ENCODE measurements around the gene TMEM82.

Gene TMEM82

GRCh38 chr1:15736892-15737261 lies 5.4 kb upstream of the TMEM82 start:
- no peak for DNase-seq

- DNase-seq = no peak
Measured at GRCh38 chr1:15737324-15738319, 4.7 kb upstream of the TMEM82 start.

- no peak for DNase-seq
Measured at GRCh38 chr1:15738416-15739113, 3.7 kb upstream of the TMEM82 start.

GRCh38 chr1:15739259-15739658 lies 3.0 kb upstream of the TMEM82 start:
- DNase-seq = no peak

DNA sequence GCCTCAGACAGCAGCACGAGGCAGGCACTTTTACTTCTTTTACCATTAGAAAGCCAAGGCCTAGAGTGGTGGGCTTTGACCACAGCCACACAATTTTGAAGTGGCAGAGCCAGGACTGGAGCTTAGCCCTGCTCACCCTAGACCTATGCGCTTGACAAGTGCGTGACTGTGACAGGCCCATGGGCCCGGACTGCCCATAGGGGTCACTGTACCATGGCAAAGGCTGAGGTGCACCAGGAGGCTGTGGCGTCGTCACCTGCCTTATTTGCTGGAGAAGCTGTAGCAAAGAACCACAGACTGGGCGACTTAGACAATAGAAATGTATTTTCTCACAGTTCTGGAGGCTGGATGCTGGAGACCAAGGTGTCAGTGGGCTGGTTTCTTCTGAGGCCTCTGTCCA lies 2.6 kb upstream of the TMEM82 start:
- DNase-seq = no peak

DNA sequence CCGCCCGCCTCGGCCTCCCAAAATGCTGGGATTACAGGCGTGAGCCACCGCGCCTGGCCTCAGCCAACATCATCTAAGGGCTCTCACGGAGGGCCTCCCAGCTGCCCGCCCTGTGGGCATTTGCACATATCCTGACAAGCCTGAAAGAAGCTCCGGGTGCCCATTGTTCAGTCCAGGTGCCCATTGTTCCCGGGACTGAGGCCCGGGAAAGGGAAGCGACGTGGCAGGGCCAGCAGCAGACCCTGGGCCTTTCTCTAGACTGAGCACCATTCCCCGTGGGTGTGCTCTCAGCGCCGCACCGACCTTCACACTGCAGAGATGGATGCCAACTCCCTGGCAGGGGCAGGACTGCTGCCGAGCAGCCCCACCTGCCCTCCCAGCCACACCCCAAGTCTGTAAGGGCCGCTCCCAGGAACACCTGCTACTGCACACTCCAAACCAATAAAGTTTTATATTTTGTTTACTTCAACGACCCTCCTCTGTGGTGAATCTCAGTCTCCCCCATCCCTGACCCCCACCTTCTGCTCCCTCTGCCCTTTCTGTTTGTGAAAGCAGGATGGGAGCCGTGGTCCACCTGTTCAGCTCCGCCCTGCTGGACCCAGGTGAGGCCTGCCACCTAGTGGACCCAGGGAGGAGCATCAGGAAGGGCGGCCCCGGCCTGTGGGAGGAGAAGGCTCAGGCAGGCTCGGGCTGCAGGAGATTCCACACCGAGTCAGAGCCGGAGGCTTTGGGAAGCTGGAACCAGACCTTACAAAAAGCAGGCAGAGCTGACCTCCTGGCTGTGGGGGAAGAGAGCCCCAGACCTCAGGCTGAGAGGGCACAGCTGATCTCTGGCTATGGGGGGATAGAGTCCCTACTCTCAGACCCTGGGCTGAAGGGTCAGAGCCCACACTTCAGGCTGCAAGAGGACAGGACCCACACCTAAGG lies 1.1 kb upstream of the TMEM82 start:
- DNase-seq = peak; percentile 37

GRCh38 chr1:15744122-15744679 lies 1.9 kb downstream of the TMEM82 start:
- DNase-seq = no peak

DNA sequence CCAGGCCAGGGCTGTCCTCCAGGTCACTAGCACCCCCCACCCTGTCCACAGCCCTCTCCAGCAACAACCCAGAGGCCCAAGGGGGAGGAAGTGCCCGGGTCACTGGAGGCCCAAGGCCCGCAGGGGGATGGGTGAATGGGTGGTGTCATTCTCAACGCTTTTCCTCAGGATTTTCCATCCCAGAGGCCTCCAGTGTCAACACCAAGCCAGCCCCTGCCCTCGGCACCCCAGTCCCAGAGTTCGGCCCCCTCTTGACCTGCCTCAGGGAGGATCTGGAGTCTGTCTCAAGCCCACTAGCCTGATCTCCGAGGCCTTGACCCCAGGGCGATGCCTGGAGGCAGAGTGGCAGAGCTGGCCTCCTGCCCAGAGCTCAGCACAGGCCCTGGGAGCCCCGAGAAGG lies 5.1 kb downstream of the TMEM82 start:
- DNase-seq = no peak

GRCh38 chr1:15748264-15748663 lies 6.0 kb downstream of the TMEM82 start:
- no peak for DNase-seq

DNA sequence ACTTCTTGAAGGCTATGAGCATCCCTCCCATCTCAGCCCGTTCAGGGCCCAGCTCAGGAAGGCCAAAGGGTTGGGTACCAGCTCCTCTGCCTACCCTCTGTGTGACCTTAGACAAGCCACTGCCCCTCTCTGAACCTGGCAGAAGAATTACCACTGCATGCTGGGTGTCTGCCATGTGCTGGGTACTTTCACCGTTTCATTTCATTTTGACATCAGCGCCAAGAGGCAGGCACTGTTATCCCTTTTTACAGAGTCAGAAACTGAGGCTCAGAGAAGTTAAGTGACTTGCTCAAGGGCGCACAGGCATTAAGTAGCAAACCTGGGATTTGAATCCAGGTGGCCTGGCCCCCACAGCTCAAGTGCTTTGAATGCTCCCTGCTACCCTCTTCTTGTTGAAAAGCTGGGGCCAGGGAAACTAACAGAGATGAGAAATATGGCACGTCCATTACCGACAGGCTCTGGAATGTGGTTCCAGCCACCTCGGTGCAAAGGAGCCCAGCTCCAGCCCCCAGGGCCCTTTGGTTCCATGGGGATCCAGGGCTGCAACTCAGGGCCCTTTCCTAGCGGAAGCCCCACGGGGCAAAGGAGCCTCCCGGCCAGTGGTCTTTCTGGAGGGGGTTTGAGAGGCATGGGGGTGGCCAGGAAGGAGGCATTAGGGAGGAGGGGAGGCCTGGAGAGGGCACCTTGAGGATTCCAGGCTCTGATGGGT lies 6.5 kb downstream of the TMEM82 start:
- DNase-seq = no peak

GRCh38 chr1:15749399-15750291 lies 7.3 kb downstream of the TMEM82 start:
- DNase-seq = no peak

DNA sequence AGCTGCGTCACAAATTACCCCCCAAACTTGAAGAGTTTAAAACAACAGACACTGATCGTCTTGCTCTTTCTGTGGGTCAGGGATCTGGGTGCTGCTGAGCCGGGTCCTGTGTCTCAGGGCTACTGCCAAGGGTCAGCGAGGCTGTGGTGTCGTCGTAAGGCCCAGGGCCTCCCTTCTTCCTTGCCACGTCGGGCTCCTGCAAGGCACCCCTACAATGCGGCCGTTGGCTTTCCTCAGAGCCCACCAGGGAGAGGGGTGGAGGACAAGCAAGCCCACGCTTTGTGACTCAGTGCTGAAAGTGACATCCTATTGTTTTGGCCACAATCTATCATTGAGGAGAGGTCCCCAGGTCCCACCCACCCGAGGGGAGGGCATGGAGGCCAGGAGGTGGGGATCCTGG lies 8.6 kb downstream of the TMEM82 start:
- DNase-seq = no peak

GRCh38 chr1:15751717-15752116 lies 9.4 kb downstream of the TMEM82 start:
- DNase-seq = no peak

DNA sequence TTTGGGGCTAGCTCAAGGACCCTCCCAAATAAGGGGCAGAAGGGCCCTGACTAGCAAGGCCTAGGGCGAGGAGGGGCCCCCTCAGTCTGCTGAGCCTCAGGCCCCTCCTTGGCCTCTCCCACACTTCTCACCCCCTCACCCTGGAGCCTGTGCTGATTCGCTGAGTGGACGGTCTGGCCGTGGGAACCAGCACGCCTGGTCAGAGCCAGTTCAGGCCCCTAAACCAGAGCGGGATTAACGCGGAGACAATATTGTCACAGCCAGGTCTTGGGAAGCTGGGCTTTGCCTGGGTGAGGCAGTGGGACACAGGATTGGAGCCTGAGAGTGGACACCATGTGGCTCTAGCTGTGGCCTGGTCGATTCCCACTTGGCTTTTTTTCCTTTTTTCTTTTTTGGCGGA lies 11.5 kb downstream of the TMEM82 start:
- no peak for DNase-seq

- no peak for DNase-seq
Measured at GRCh38 chr1:15755021-15755645, 12.8 kb downstream of the TMEM82 start.

DNA sequence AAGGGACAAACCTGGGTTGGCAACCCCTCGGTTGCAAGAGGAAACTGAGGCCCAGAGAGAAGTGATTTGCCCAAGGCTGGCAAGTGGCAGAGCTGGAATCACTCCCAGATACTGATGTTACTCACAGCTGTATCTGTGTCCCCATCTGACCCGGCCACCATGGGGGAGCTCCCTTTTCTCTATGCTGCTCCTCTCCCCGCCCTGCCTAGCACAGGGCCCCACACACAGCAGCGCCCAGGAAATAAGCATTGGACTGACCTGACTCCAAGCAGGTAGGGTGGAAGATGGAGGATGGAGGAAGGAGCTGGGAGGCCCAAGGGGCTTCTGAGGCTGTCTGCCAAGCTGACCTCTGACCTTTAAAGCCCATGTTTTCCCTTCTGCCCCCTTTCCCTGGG lies 13.3 kb downstream of the TMEM82 start:
- no peak for DNase-seq

GRCh38 chr1:15756143-15757015 lies 14.1 kb downstream of the TMEM82 start:
- DNase-seq = no peak

GRCh38 chr1:15757016-15757543 lies 14.8 kb downstream of the TMEM82 start:
- DNase-seq = no peak
